ENCODE data around the gene SOCS2.

Gene SOCS2

GRCh38 chr12:93568091-93568490 lies 4.4 kb upstream of the SOCS2 start:
- no peak for DNase-seq

- DNase-seq, result no peak
These were observed 3.2 kb upstream of the SOCS2 start for GRCh38 chr12:93569301-93569655.

GRCh38 chr12:93569656-93570551 lies 2.6 kb upstream of the SOCS2 start:
- peak; percentile 76 for DNase-seq

GRCh38 chr12:93570552-93571364 lies 1.7 kb upstream of the SOCS2 start:
- peak; percentile 93 for DNase-seq

GRCh38 chr12:93571365-93571924 lies 1.0 kb upstream of the SOCS2 start:
- peak; percentile 35 for DNase-seq

GRCh38 chr12:93572712-93573551 lies 457 bp downstream of the SOCS2 start:
- no peak for DNase-seq

- no peak for DNase-seq
These were observed 1.2 kb downstream of the SOCS2 start for GRCh38 chr12:93573552-93574223.

- no peak for DNase-seq
These were observed 4.7 kb downstream of the SOCS2 start for GRCh38 chr12:93577222-93577621.

GRCh38 chr12:93578221-93578620 lies 5.7 kb downstream of the SOCS2 start:
- no peak for DNase-seq

- no peak for DNase-seq
These were observed 8.2 kb downstream of the SOCS2 start for GRCh38 chr12:93580682-93581081.

- DNase-seq, result no peak
These were observed 8.9 kb downstream of the SOCS2 start for GRCh38 chr12:93581370-93581769.

- DNase-seq, result no peak
These were observed 9.9 kb downstream of the SOCS2 start for GRCh38 chr12:93582351-93582750.

- DNase-seq, result no peak
These were observed 11.3 kb downstream of the SOCS2 start for GRCh38 chr12:93583627-93584392.

GRCh38 chr12:93585247-93585646 lies 12.8 kb downstream of the SOCS2 start:
- no peak for DNase-seq

- no peak for DNase-seq
These were observed 15.1 kb downstream of the SOCS2 start for GRCh38 chr12:93587611-93588010.

- no peak for DNase-seq
These were observed 16.6 kb downstream of the SOCS2 start for GRCh38 chr12:93589081-93589480.

- DNase-seq, result peak; percentile 14
These were observed 18.8 kb downstream of the SOCS2 start for GRCh38 chr12:93591137-93591868.

GRCh38 chr12:93592641-93593406 lies 20.3 kb downstream of the SOCS2 start:
- DNase-seq, result no peak

GRCh38 chr12:93593843-93594242 lies 21.4 kb downstream of the SOCS2 start:
- DNase-seq, result no peak

GRCh38 chr12:93594766-93595311 lies 22.4 kb downstream of the SOCS2 start:
- DNase-seq, result no peak
